LNCAP (cell line): Measurements from ENCODE around the gene GMDS.

Experiments
- CTCF ChIP-seq: fragments of 450-650 bp; IDR thresholded peaks from 2 replicates; pipeline ENCODE4 v1.5.1; 2017; ENCODE audit warnings: mild to moderate bottlenecking

The GMDS gene

GRCh38 chr6:2235777-2236495 lies 9.5 kb downstream of the GMDS start:
- TF ChIP-seq CTCF, result no peak

- TF ChIP-seq CTCF, result no peak
Observed at GRCh38 chr6:2232445-2232844, 13.0 kb downstream of the GMDS start.

- no peak for TF ChIP-seq CTCF
Observed at GRCh38 chr6:2231438-2231837, 14.0 kb downstream of the GMDS start.

- no peak for TF ChIP-seq CTCF
Observed at GRCh38 chr6:2230659-2231277, 14.6 kb downstream of the GMDS start.

GRCh38 chr6:2229742-2230141 lies 15.7 kb downstream of the GMDS start:
- TF ChIP-seq CTCF, result no peak

GRCh38 chr6:2229039-2229438 lies 16.4 kb downstream of the GMDS start:
- no peak for TF ChIP-seq CTCF

- TF ChIP-seq CTCF, result no peak
Observed at GRCh38 chr6:2228392-2228791, 17.0 kb downstream of the GMDS start.
